Mucosa of rectum (tissue), 2 donors: ENCODE results near the gene TCHHL1.

ENCODE experiments used
- H3K27ac ChIP-seq, 2 donors: one replicate each; pipeline ENCODE4 v1.7.0; 2013; ENCODE audit warnings: inconsistent platforms in 2 of 2, low read depth in 2 of 2, low read length in 2 of 2
- H3K27me3 ChIP-seq, 2 donors: one replicate each; pipeline ENCODE4 v1.7.0; 2013; ENCODE audit warnings: low read length in 2 of 2; ENCODE audit not compliant: control insufficient read depth in 2 of 2, insufficient read depth in 2 of 2
- H3K36me3 ChIP-seq, 2 donors: one replicate each; pipeline ENCODE4 v1.7.0; 2013; ENCODE audit warnings: low read length in 2 of 2; ENCODE audit not compliant: control insufficient read depth in 2 of 2, insufficient read depth in 2 of 2
- H3K4me1 ChIP-seq, 2 donors: one replicate each; pipeline ENCODE4 v1.7.0; 2013; ENCODE audit warnings: low read length in 2 of 2, mild to moderate bottlenecking in 1 of 2; ENCODE audit not compliant: control insufficient read depth in 2 of 2, insufficient read depth in 2 of 2
- H3K4me3 ChIP-seq, 2 donors: one replicate each; pipeline ENCODE4 v1.7.0; 2013; ENCODE audit warnings: low read length in 2 of 2
- H3K9ac ChIP-seq, 2 donors: one replicate each; pipeline ENCODE4 v1.7.0; 2013; ENCODE audit warnings: low read length in 2 of 2, low read depth in 1 of 2, mild to moderate bottlenecking in 1 of 2
- H3K9me3 ChIP-seq, 2 donors: one replicate each; pipeline ENCODE4 v1.7.0; 2013; ENCODE audit warnings: low read length in 2 of 2; ENCODE audit not compliant: control insufficient read depth in 2 of 2
- donor health status: healthy.
- donor health status: Normal muscosa, but diverticular disease.

The TCHHL1 gene

GRCh38 chr1:152111515-152111968 is 22.7 kb upstream of the TCHHL1 start:
- Histone ChIP-seq H3K4me3 (peak overlapping the region; percentile 43 to 67), H3K9me3 (no peaks in the 10 kb centered on the region), H3K36me3 (no peaks in the 10 kb centered on the region), H3K9ac (no peak overlapping the region), H3K4me1 (peaks cover 23 to 36% of the 10 kb centered on the region in 2 donors), H3K27me3 (peaks cover 73 to 80% of the 10 kb centered on the region in 2 donors), H3K27ac (no peak overlapping the region)

- Histone ChIP-seq H3K9me3 (no peaks in the 10 kb centered on the region), H3K9ac (no peak overlapping the region), H3K27ac (no peak overlapping the region), H3K27me3 (peaks cover 73 to 80% of the 10 kb centered on the region in 2 donors), H3K4me3 (peak overlapping the region; percentile 43 to 67), H3K36me3 (no peaks in the 10 kb centered on the region), H3K4me1 (peaks cover 23 to 36% of the 10 kb centered on the region in 2 donors)
Measured at GRCh38 chr1:152110860-152111514, 22.1 kb upstream of the TCHHL1 start.

- no peaks in the 10 kb centered on the region for H3K36me3 ChIP-seq
- H3K4me3 ChIP-seq = peak overlapping the region; percentile 43 to 67
- peaks cover 74 to 78% of the 10 kb centered on the region in 2 donors for H3K27me3 ChIP-seq
- no peaks in the 10 kb centered on the region for H3K9me3 ChIP-seq
- no peak overlapping the region for H3K27ac ChIP-seq
- H3K4me1 ChIP-seq = peaks cover 23 to 36% of the 10 kb centered on the region in 2 donors
- H3K9ac ChIP-seq = no peak overlapping the region
Measured at GRCh38 chr1:152110365-152110859, 21.5 kb upstream of the TCHHL1 start.

- Histone ChIP-seq H3K9ac (no peak overlapping the region), H3K27me3 (peaks cover 75 to 77% of the 10 kb centered on the region in 2 donors), H3K36me3 (no peaks in the 10 kb centered on the region), H3K9me3 (no peaks in the 10 kb centered on the region), H3K4me3 (peak overlapping the region; percentile 43 to 67), H3K27ac (no peak overlapping the region), H3K4me1 (peaks cover 23 to 36% of the 10 kb centered on the region in 2 donors)
Measured at GRCh38 chr1:152109998-152110294, 21.1 kb upstream of the TCHHL1 start.

- H3K36me3 ChIP-seq = no peaks in the 10 kb centered on the region
- H3K4me1 ChIP-seq = peaks cover 23 to 36% of the 10 kb centered on the region in 2 donors
- H3K27me3 ChIP-seq = peaks cover 72 to 75% of the 10 kb centered on the region in 2 donors
- no peak overlapping the region for H3K9ac ChIP-seq
- peak overlapping the region in 1 of 2 donors; percentile 67 for H3K4me3 ChIP-seq
- no peak overlapping the region for H3K27ac ChIP-seq
- H3K9me3 ChIP-seq = no peaks in the 10 kb centered on the region
Measured at GRCh38 chr1:152109231-152109997, 20.6 kb upstream of the TCHHL1 start.

- Histone ChIP-seq H3K36me3 (no peaks in the 10 kb centered on the region), H3K27me3 (peaks cover 72 to 76% of the 10 kb centered on the region in 2 donors), H3K9ac (no peak overlapping the region), H3K9me3 (no peaks in the 10 kb centered on the region), H3K27ac (no peak overlapping the region), H3K4me3 (peak overlapping the region in 1 of 2 donors; percentile 67), H3K4me1 (peaks cover 23 to 36% of the 10 kb centered on the region in 2 donors)
Measured at GRCh38 chr1:152108882-152109222, 20.0 kb upstream of the TCHHL1 start.

GRCh38 chr1:152107984-152108881 is 19.4 kb upstream of the TCHHL1 start:
- Histone ChIP-seq H3K9me3 (no peaks in the 10 kb centered on the region), H3K27me3 (peaks cover 66 to 72% of the 10 kb centered on the region in 2 donors), H3K4me3 (peak overlapping the region; percentile 6 to 34), H3K27ac (no peak overlapping the region), H3K4me1 (peaks cover 23 to 36% of the 10 kb centered on the region in 2 donors), H3K36me3 (no peaks in the 10 kb centered on the region), H3K9ac (no peak overlapping the region)

- Histone ChIP-seq H3K9ac (no peak overlapping the region), H3K27ac (no peak overlapping the region), H3K4me3 (peak overlapping the region in 1 of 2 donors; percentile 34), H3K9me3 (no peaks in the 10 kb centered on the region), H3K36me3 (no peaks in the 10 kb centered on the region), H3K27me3 (peaks cover 58 to 63% of the 10 kb centered on the region in 2 donors), H3K4me1 (peaks cover 22 to 29% of the 10 kb centered on the region in 2 donors)
Measured at GRCh38 chr1:152107031-152107983, 18.4 kb upstream of the TCHHL1 start.

GRCh38 chr1:152104854-152105253 is 16.0 kb upstream of the TCHHL1 start:
- H3K27ac ChIP-seq = no peak overlapping the region
- H3K9ac ChIP-seq = no peak overlapping the region
- H3K36me3 ChIP-seq = no peaks in the 10 kb centered on the region
- H3K9me3 ChIP-seq = no peaks in the 10 kb centered on the region
- H3K4me3 ChIP-seq = no peak overlapping the region
- H3K27me3 ChIP-seq = peaks cover 44% of the 10 kb centered on the region in 2 donors
- peaks cover 6 to 8% of the 10 kb centered on the region in 2 donors for H3K4me1 ChIP-seq
